WTC11 (cell line): ENCODE measurements around the gene ZBTB43. TPM values are rescaled to one million over a fixed set of nuclear protein-coding genes. Genes with fewer than 3 reads are reported as not detected.

Experiments used
- ATAC-seq: fragments of 200-7000 bp; cut with Tn5 transposase; 2 replicates; pipeline ENCODE4 v1.10.0; 2021; ENCODE audit warnings: mild to moderate bottlenecking, moderate library complexity
- CTCF ChIA-PET: fragments of 300-600 bp; sonication (Branson Sonifier 250); formaldehyde crosslinking; loops from one replicate; lab custom pipeline; 2021; ENCODE audit warnings: antibody characterized with exemption; lab: Charles Lee
- POLR2A ChIA-PET: fragments of 350-600 bp; sonication (Branson Sonifier 250); formaldehyde crosslinking; loops from one replicate; lab custom pipeline; 2021; ENCODE audit warnings: antibody characterized with exemption; lab: Charles Lee
- DNase-seq: peaks from one replicate; pipeline ENCODE4 v3.0.0; 2021; ENCODE audit warnings: low spot score
- H3K27ac Mint-ChIP-seq: 2 replicates; pipeline ENCODE4 v1.8.0; 2021; ENCODE audit warnings: mixed read lengths
- H3K27me3 Mint-ChIP-seq: 2 replicates; pipeline ENCODE4 v1.8.0; 2021; ENCODE audit warnings: low read depth, mild to moderate bottlenecking, moderate library complexity, mixed read lengths
- H3K36me3 Mint-ChIP-seq: 2 replicates; pipeline ENCODE4 v1.8.0; 2021; ENCODE audit warnings: mixed read lengths
- H3K4me1 Mint-ChIP-seq: 2 replicates; pipeline ENCODE4 v1.8.0; 2022; ENCODE audit warnings: mixed read lengths
- H3K4me3 Mint-ChIP-seq: 2 replicates; pipeline ENCODE4 v1.8.0; 2021; ENCODE audit warnings: mild to moderate bottlenecking, moderate library complexity, mixed read lengths
- H3K9me3 Mint-ChIP-seq: 2 replicates; pipeline ENCODE4 v1.8.0; 2021; ENCODE audit warnings: mixed read lengths
- AFF4 ChIP-seq: sonication (generic); formaldehyde crosslinking; IDR thresholded peaks from 2 replicates; pipeline ENCODE4 v1.8.1; 2023; ENCODE audit warnings: mild to moderate bottlenecking, missing genetic modification reagents, borderline replicate concordance
- CREB1 ChIP-seq: sonication (generic); formaldehyde crosslinking; IDR thresholded peaks from 2 replicates; pipeline ENCODE4 v1.8.0; 2023; ENCODE audit warnings: mild to moderate bottlenecking, missing genetic modification reagents
- E2F5 ChIP-seq: sonication (generic); formaldehyde crosslinking; IDR thresholded peaks from 2 replicates; pipeline ENCODE4 v1.8.1; 2022; ENCODE audit warnings: mild to moderate bottlenecking, moderate library complexity, missing genetic modification reagents
- FOXK1 ChIP-seq: sonication (generic); formaldehyde crosslinking; IDR thresholded peaks from 2 replicates; pipeline ENCODE4 v1.8.0; 2022; ENCODE audit warnings: mild to moderate bottlenecking, moderate library complexity, missing genetic modification reagents
- FOXP1 ChIP-seq: sonication (generic); formaldehyde crosslinking; IDR thresholded peaks from 2 replicates; pipeline ENCODE4 v1.8.0; 2022; ENCODE audit warnings: missing genetic modification reagents, mild to moderate bottlenecking, moderate library complexity, borderline replicate concordance
- GTF2I ChIP-seq: fragments of 250-450 bp; sonication (Bioruptor Pico); conservative IDR thresholded peaks from 2 replicates; pipeline ENCODE4 v1.4.0; 2021; ENCODE audit warnings: mild to moderate bottlenecking
- HMGA2 ChIP-seq: fragments of 250-450 bp; sonication (Bioruptor Pico); IDR thresholded peaks from 2 replicates; pipeline ENCODE4 v1.4.0; 2021; ENCODE audit warnings: mild to moderate bottlenecking, moderate library complexity
- MAX ChIP-seq: sonication (generic); formaldehyde crosslinking; IDR thresholded peaks from 2 replicates; pipeline ENCODE4 v1.8.0; 2022; ENCODE audit warnings: mild to moderate bottlenecking, missing genetic modification reagents
- MYBL2 ChIP-seq: sonication (generic); formaldehyde crosslinking; IDR thresholded peaks from 2 replicates; pipeline ENCODE4 v1.8.1; 2023; ENCODE audit warnings: mild to moderate bottlenecking, moderate library complexity, missing genetic modification reagents
- NFATC4 ChIP-seq: fragments of 250-450 bp; sonication (Bioruptor Pico); IDR thresholded peaks from 2 replicates; pipeline ENCODE4 v1.9.0; 2021; ENCODE audit warnings: mild to moderate bottlenecking
- NR3C1 ChIP-seq: sonication (generic); formaldehyde crosslinking; conservative IDR thresholded peaks from 2 replicates; pipeline ENCODE4 v1.8.1; 2023; ENCODE audit warnings: low read depth, mild to moderate bottlenecking, missing genetic modification reagents
- PRDM15 ChIP-seq: sonication (generic); formaldehyde crosslinking; IDR thresholded peaks from 2 replicates; pipeline ENCODE4 v1.8.0; 2022; ENCODE audit warnings: missing genetic modification reagents
- SMAD3 ChIP-seq: sonication (generic); formaldehyde crosslinking; IDR thresholded peaks from 2 replicates; pipeline ENCODE4 v1.8.0; 2022; ENCODE audit warnings: missing genetic modification reagents, mild to moderate bottlenecking, borderline replicate concordance
- SMAD4 ChIP-seq: sonication (generic); formaldehyde crosslinking; IDR thresholded peaks from 2 replicates; pipeline ENCODE4 v1.8.0; 2022; ENCODE audit warnings: mild to moderate bottlenecking, missing genetic modification reagents
- USF1 ChIP-seq: sonication (generic); formaldehyde crosslinking; IDR thresholded peaks from 2 replicates; pipeline ENCODE4 v1.8.0; 2022; ENCODE audit warnings: mild to moderate bottlenecking, missing genetic modification reagents
- ZNF263 ChIP-seq: sonication (generic); formaldehyde crosslinking; IDR thresholded peaks from 2 replicates; pipeline ENCODE4 v1.8.1; 2022; ENCODE audit warnings: low read depth, mild to moderate bottlenecking, moderate library complexity, missing genetic modification reagents
- ZNF423 ChIP-seq: fragments of 250-450 bp; sonication (Bioruptor Pico); IDR thresholded peaks from 2 replicates; pipeline ENCODE4 v2.1.2; 2022; ENCODE audit warnings: mild to moderate bottlenecking, moderate library complexity
- ZSCAN18 ChIP-seq: fragments of 250-450 bp; sonication (Bioruptor Pico); IDR thresholded peaks from 2 replicates; pipeline ENCODE4 v2.1.2; 2022; ENCODE audit warnings: mild to moderate bottlenecking, moderate library complexity
- total RNA-seq: library from RNA; stranded (reverse); gene quantifications from 3 replicates; pipeline ENCODE4 v1.2.3, GENCODE V29; 2021

Gene ZBTB43
- total RNA-seq, 1 experiment from 2014 or later: 23.8 TPM

GRCh38 chr9:126860757-126861466 is 56.1 kb downstream of the ZBTB43 start:
- peak; percentile 18; the same call in 1 of the 2 replicates for TF ChIP-seq MAX (CRISPR knock-in tag)
- TF ChIP-seq FOXP1: 0 out of 2 replicates have a peak, but pooled peaks have one; percentile 42
- no peak for TF ChIP-seq E2F5 (CRISPR knock-in tag)
- TF ChIP-seq ZNF263 (CRISPR knock-in tag): no peak
- TF ChIP-seq GTF2I (CRISPR knock-in tag): no peak
- TF ChIP-seq FOXK1 (CRISPR knock-in tag): 0 out of 2 replicates have a peak, but pooled peaks have one; percentile 53
- TF ChIP-seq, all 79 proteins: peak for 3
- Mint-ChIP-seq H3K27ac (peak overlapping the region; percentile 54; the same call in 1 of the 2 replicates), H3K4me1 (peaks cover 30% of the 10 kb centered on the region), H3K27me3 (peaks cover 19% of the 10 kb centered on the region), H3K4me3 (peak overlapping the region; percentile 81), H3K36me3 (peaks cover 9% of the 10 kb centered on the region), H3K9me3 (no peaks in the 10 kb centered on the region)
- ChIA-PET CTCF (interaction anchor here (1.3 to 2.9 kb wide), 3 partner anchors 11 to 53 kb away, joined by 3 to 9 read pairs (median 9); partner anchors contain the start of gene RALGPS1), POLR2A (interaction anchor here (1.4 kb wide), 1 partner anchor 56 kb away, joined by 3 read pairs; the partner anchor contains the start of gene ZBTB43)
- peak; percentile 19 for ATAC-seq
- DNase-seq: peak; percentile 45

GRCh38 chr9:126861707-126862103 is 56.9 kb downstream of the ZBTB43 start:
- Mint-ChIP-seq H3K9me3 (no peaks in the 10 kb centered on the region), H3K4me3 (peak overlapping the region; percentile 81), H3K27me3 (peaks cover 19% of the 10 kb centered on the region), H3K27ac (peak overlapping the region; percentile 54), H3K4me1 (peaks cover 23% of the 10 kb centered on the region), H3K36me3 (peaks cover 14% of the 10 kb centered on the region)
- TF ChIP-seq HMGA2 (CRISPR knock-in tag) (no peak), PRDM15 (no peak), CREB1 (no peak), ZNF423 (CRISPR knock-in tag) (no peak), NFATC4 (CRISPR knock-in tag) (no peak), MYBL2 (CRISPR knock-in tag) (no peak), SMAD4 (no peak), NR3C1 (no peak), GTF2I (CRISPR knock-in tag) (no peak), SMAD3 (CRISPR knock-in tag) (no peak), AFF4 (CRISPR knock-in tag) (no peak), ZSCAN18 (no peak), USF1 (no peak)
- POLR2A ChIA-PET: no interaction called here
- DNase-seq (no peak), ATAC-seq (no peak)
- CTCF ChIA-PET: interaction anchor here (1.3 to 2.9 kb wide), 2 partner anchors 25 to 53 kb away, joined by 3 to 9 read pairs; partner anchors contain the start of gene RALGPS1
